NCI-H2196 treated with DMSO at 0.1 percent for 48 hours (cell line): ENCODE results near the gene DLX1.

Experiments used
- DNase-seq: peaks from one replicate; lab custom pipeline; 2025; ENCODE audit not compliant: unreplicated experiment; lab: John Stamatoyannopoulos, UW

DLX1 gene

GRCh38 chr2:172086241-172087206 is 1.2 kb downstream of the DLX1 start:
- no peak for DNase-seq

GRCh38 chr2:172087207-172087779 is 2.0 kb downstream of the DLX1 start:
- DNase-seq, result no peak

GRCh38 chr2:172087780-172088244 is 2.5 kb downstream of the DLX1 start:
- DNase-seq, result no peak

- no peak for DNase-seq
Observed at GRCh38 chr2:172088245-172089004, 3.1 kb downstream of the DLX1 start.

GRCh38 chr2:172089005-172089504 is 3.7 kb downstream of the DLX1 start:
- no peak for DNase-seq

- DNase-seq, result no peak
Observed at GRCh38 chr2:172089633-172090032, 4.3 kb downstream of the DLX1 start.

- DNase-seq, result no peak
Observed at GRCh38 chr2:172090044-172090961, 5.0 kb downstream of the DLX1 start.

GRCh38 chr2:172091000-172091641 is 5.8 kb downstream of the DLX1 start:
- no peak for DNase-seq

GRCh38 chr2:172091761-172092566 is 6.7 kb downstream of the DLX1 start:
- no peak for DNase-seq

GRCh38 chr2:172092716-172093415 is 7.6 kb downstream of the DLX1 start:
- no peak for DNase-seq

- no peak for DNase-seq
Observed at GRCh38 chr2:172093416-172094293, 8.3 kb downstream of the DLX1 start.

GRCh38 chr2:172094294-172095145 is 9.2 kb downstream of the DLX1 start:
- DNase-seq, result no peak

- no peak for DNase-seq
Observed at GRCh38 chr2:172095146-172095904, 10.0 kb downstream of the DLX1 start.

GRCh38 chr2:172095905-172096625 is 10.8 kb downstream of the DLX1 start:
- peak; percentile 7 for DNase-seq
